CD4-positive, alpha-beta T cell treated with Interleukin-17A for 1 hour (primary cell): Measurements from ENCODE around the gene ASB5.

Source experiments
- DNase-seq: peaks from one replicate; pipeline ENCODE4 v3.0.0-alpha.2; 2020

Gene ASB5

DNA sequence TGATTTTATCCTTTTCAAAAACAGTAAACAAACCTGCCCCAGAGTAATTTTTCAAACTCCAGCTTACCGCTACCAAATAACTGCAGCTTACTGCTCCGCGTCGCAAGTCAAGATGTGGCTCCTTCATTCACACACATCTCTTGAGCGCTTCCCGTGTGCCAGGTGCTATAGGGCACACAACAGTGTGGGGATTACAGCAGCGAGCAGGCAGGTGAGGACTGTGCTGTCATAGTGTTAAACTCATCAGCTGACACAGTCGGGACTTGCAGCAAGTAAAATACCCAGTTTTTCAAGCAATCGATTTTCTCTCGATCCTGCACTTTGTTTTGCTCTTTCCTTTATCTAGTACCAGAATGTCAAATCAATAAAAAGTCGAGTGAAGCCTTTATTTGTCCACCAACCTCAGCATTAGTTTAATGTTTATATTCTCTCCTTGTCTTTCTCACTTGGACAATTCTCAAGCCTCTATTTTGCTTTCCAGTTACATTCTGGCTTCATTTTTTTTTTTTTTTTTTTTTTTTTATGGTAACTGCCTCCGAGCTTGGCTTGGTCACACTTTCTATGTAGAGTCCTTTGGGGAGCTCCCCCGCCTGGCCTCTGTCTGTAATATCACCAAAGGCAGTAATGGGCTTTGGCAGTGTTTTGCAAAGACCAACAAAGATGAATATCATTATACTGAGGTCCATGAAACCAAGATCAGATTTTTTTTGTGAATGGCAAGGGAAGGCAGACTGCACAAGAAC is 8.3 kb upstream of the ASB5 start:
- DNase-seq: peak; percentile 6

GRCh38 chr4:176276710-176277109 is 7.7 kb upstream of the ASB5 start:
- no peak for DNase-seq

DNA sequence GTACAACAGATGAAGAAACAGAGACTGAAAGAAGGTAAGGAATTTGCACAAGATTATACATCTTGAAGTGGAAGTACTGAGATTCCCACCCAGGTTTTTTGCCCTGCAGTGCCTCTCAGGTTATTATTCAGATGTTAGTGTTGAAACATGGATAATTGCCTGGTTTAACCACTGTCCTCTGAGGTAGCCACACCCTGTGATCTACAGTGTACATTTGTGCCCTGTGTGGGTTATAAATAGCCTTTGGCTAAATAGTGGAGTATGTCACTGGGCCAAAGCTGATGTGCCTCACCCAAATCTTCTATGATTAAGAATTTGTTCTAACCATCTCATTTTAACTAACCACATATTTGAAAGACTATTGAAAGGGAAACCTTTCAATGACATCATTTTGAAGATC is 5.4 kb upstream of the ASB5 start:
- no peak for DNase-seq

DNA sequence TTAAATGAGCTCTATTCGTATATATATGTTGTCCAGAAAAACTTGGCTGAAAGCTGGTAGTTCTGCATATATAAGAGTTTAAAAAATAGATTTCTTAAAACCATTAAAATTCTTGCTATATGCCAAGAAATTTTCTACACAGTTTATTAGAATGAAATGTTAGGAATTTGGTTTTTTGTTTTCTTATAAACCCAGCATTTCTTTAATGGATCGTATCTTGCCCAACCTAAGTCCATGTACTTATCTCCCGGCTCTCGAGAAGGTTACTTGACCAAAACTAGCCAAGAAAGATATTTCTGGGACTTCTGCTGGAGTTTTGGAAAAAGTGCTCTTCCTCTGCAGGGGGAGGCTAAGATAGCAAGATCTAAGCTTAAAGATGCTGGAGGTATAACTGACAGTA is 4.7 kb upstream of the ASB5 start:
- no peak for DNase-seq

GRCh38 chr4:176272799-176273198 is 3.8 kb upstream of the ASB5 start:
- no peak for DNase-seq

DNA sequence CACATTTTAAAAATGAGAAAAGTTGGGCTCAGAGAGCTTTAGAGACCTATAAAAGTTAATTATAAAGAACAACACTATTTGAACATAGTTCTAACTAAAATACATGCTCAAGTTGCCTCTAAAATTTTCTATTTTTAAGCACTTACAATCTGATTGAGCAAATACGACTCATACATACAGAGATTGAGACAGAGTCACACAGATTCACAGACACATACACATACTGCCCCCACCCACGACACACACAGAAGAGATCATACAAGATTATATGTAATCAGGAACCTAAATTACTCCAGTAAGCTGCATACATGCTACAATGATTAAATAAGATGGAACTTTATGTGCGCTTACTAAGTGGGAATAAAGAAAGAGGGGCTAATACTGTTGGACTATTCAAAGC is 2.7 kb upstream of the ASB5 start:
- no peak for DNase-seq

GRCh38 chr4:176270669-176271068 is 1.6 kb upstream of the ASB5 start:
- DNase-seq: no peak

DNA sequence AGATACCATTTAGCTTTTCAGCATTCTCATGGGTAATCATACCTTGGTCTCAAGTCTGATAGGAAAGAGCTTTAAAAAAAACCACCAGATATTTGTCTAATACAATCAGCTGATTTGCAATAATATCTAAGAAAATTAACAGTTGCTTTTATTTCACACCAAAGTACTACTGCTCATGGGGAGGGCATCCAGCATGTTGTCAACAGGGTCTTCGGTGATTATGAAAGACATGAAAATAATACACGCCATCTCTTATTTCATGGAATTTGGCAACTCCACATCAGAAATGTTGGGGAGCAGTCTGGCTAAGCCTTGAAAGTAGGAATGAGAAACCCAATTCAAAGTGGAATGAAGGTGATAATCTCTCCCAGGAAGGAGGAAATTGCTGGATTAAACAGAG is 3.0 kb downstream of the ASB5 start:
- DNase-seq: no peak

- no peak for DNase-seq
These were observed 6.8 kb downstream of the ASB5 start for GRCh38 chr4:176262243-176262642.

- no peak for DNase-seq
These were observed 7.5 kb downstream of the ASB5 start for GRCh38 chr4:176261481-176261880.

DNA sequence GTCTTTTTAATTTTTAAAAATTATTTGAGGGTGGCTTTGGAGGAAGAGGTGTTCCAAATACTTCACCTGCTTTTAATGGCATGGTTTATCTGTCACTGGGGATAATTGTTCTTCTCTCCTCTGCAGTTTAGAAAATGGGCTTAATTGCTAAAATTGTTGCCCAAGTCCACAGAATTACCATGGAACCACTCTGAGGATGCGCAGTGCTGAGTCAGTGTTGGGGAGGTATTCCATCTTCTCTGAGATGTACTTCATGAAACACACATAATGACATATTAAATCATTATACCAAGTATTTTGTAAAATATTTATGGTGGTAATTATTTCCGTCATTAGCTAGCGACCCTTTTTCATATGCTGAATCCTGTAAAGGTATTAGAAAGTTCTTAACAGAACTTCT is 8.0 kb downstream of the ASB5 start:
- DNase-seq: no peak

- no peak for DNase-seq
These were observed 9.5 kb downstream of the ASB5 start for GRCh38 chr4:176259330-176260090.

- DNase-seq: no peak
These were observed 10.9 kb downstream of the ASB5 start for GRCh38 chr4:176258135-176258534.

DNA sequence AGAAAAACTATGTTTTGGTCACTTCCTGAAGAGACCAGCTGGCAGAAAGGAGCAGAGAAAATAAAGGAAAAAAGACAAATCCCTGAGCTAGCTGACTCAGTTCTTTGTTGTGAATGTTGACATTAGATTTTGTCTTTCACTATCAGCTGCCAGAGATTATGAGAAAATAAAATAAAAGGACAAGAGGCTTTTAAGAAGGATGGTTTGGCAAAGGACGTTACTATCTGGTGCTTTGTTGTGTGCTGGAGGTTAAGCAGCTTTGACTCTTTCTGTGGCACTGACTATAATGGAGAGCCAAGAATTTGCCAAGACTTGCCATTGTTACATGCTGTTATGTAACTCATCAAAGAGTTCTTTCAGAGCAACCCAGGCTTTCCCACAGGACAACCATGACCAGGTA is 12.1 kb downstream of the ASB5 start:
- no peak for DNase-seq

DNA sequence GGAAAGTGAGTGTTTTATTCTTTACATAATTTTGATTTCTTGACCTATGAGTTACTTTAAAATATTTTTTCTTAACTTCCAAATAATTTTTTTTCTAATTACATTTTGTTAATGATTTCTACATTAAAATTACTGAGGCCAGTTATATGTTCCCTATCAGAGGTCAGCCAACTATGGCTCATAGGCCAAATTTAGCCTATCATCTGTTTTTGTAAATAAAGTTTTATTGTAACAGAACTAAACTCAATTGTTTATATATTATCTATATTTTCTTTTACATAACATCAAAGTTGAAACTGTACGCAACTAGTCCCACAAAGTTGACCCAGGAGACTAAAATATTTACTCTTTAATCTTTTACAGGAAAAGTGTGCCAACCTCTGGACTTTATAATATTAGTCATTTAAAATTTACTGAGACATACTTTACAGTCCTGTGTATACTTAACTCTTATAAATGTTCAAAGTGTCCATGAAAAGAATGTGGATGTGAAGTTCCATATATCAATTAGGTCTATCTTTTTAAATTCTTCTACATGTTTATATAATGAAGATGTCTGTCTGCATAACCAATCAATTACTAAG is 26.2 kb downstream of the ASB5 start:
- DNase-seq: no peak

DNA sequence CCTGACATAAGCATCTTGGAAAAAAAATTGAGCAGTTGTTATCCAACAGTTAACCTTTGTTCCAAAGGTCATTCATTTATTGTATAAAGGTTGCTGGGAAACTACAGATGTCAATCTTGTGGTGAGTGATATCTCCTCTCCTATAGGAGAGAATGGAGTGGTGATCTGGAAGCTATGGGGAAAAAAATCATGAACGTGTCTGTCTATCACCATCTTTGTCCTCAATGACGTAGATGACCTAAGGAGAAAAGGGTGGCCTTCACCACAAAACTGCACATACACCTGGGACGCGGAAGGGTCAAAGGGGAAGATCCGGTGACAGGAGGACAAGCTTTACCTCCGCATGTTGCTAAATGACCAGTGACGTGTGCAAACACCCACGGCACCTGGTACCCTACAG is 27.3 kb downstream of the ASB5 start:
- DNase-seq: no peak

DNA sequence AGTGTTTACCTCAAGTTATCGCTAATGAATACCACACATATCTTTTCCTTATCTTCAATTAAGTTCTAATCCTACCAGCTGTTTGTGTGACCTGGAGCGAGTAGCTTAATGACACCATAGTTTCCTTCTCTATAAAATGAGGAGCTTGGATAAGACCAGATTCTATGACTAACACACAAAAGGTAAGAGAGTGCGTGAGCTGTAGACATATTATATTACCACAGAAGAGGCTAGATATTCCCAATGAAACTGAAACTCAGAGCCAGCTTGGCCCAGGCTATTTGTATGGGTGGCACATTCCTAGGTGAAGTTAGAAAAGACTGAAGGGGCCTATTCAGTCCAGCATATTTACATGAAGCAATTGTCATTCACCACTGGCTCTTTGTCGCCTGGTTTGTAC is 30.2 kb downstream of the ASB5 start:
- no peak for DNase-seq

DNA sequence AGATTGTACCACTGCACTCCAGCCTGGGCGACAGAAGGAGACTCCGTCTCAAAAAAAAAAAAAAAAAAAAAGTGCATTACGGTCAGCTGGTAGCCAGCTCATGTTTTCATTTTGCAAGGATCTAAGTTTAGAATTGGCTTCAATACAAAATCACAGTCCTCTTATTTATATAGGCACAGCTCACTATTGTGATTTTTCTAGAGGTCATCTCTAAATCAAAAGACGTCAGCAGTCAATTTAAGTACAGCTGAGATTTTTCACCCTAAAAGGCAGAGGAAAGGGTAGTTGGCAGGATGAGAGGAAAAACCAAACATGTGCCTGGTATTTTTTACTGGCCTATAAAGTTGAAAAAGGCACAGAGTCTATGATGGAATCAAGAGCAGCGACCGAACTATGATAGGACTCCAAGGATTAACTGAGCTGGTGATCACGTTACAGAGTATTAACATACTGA is 30.8 kb downstream of the ASB5 start:
- DNase-seq: no peak

DNA sequence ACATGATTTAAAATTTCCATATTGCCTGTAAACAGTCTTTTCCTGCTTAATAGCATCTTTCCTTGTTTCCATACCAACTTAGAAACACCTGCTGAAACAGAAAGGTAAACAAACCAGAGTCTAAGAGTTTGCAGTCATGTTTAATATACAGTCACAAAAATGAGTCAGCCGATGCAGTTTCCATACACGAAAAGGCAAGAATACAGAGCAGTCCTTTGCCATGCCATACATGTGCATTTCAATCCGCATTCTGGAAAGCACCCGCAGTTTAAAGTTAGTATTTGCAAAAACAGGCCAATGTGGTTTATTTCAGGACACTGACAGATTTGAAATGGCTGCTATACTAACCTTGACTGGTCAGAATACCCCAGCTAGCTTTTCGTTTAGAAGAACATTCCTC is 32.1 kb downstream of the ASB5 start:
- DNase-seq: no peak

- no peak for DNase-seq
These were observed 38.2 kb downstream of the ASB5 start for GRCh38 chr4:176230836-176231235.

DNA sequence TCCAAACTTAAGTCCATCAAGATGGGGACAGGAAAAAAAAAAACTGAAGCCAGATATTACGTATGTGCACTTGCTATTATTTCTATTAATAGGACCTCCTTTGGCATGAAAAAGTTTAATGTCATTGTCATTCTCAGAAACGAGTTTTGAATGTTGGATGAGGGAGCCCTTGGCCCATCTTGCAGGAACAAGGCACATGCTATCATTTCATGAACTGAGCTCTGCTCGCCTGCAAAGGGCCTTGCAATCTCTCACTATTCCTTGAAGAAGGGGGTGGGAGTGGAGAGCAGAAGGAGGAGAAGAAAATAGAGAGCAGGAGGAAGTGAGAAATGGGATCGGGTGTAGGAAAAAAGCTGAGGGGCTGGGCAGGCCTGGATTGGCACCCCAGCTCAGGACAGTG is 39.4 kb downstream of the ASB5 start:
- DNase-seq: no peak

GRCh38 chr4:176226736-176227135 is 42.3 kb downstream of the ASB5 start:
- DNase-seq: no peak

- DNase-seq: no peak
These were observed 45.5 kb downstream of the ASB5 start for GRCh38 chr4:176223561-176223960.

DNA sequence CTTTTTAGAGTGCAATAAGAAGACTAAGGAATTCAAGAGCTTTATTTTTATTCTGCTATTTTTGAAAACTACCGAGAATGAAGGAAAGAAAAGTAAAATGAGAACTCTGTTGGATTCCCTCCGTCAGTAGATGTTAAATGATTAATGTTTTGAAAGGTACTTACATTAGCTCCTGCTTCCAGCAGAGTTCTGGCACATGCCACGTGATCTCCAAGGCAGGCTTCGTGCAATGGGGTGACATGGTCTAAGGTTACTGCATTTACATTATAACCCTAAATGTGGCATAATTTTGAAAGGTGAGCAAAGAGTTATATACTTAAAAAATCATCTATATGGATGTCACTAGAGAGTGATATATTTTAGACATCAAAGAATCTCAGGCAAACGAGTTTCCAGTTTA is 46.9 kb downstream of the ASB5 start:
- no peak for DNase-seq
